ENCODE measurements around the gene APOM. TPM values are rescaled to one million over a fixed set of nuclear protein-coding genes. Genes with fewer than 3 reads are reported as not detected.

APOM gene
- total RNA-seq, 4 donors from 2014 or later, result 2.3 to 5.1 (median 4.5) TPM

GRCh38 chr6:31692886-31693285 is 37.2 kb downstream of the APOM start:
- no peak overlapping the region for H3K27ac ChIP-seq
- TF ChIP-seq CTCF (IDR thresholded peaks at IDR 0.05) (no peak), POLR2A (IDR thresholded peaks at IDR 0.05) (no peak)
- H3K27me3 ChIP-seq, result no peaks in the 10 kb centered on the region
- intact Hi-C loops (cut with DNase I), result no loop called here
- DNase-seq, result no peak
- H3K36me3 ChIP-seq, result peaks cover 61 to 66% of the 10 kb centered on the region in 2 donors
- H3K4me1 ChIP-seq, result no peaks in the 10 kb centered on the region
- 89 to 96% methylated on average over 9 of the region's 9 CpGs for whole genome bisulfite sequencing, 2 donors
- H3K4me3 ChIP-seq (replicated peaks in 1 of 3), result no peak overlapping the region
- H3K9me3 ChIP-seq, result no peaks in the 10 kb centered on the region

DNA sequence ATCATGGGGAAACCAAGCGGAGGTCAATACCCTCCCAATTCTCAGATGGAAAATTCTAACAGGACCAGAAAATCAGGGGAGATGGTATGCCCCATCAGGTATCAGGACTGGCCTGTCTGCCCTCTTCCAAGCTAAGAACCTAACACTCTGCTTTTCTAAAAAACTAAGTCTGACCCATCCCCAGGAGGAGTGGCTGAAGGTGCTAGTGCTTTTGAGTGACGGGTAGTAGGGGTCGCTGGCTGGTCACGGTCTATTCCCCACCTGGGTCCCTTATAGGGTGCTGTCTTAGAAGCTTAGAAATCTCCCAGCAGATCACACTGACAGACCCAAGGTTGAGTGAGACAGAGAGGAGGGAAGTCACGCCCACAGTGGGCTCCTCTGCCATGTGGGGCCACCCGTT is 37.8 kb downstream of the APOM start:
- WGBS, 2 donors, result 90 to 91% methylated on average over 6 of the region's 6 CpGs
- intact Hi-C loops (cut with DNase I), result no loop called here
- H3K36me3 ChIP-seq, result peaks cover 54 to 59% of the 10 kb centered on the region in 2 donors

GRCh38 chr6:31697555-31697954 is 41.9 kb downstream of the APOM start:
- no peak overlapping the region for H3K27ac ChIP-seq

More for the DNA sequence above, 37.8 kb downstream of the APOM start:
- H3K4me3 ChIP-seq (replicated peaks in 1 of 3), result no peak overlapping the region
- no peaks in the 10 kb centered on the region for H3K27me3 ChIP-seq
- no peaks in the 10 kb centered on the region for H3K4me1 ChIP-seq
- DNase-seq, result no peak
- TF ChIP-seq CTCF (IDR thresholded peaks at IDR 0.05), result no peak
- TF ChIP-seq POLR2A (IDR thresholded peaks at IDR 0.05), result no peak
- no peaks in the 10 kb centered on the region for H3K9me3 ChIP-seq
- H3K27ac ChIP-seq, result no peak overlapping the region

GRCh38 chr6:31700740-31701401 is 45.2 kb downstream of the APOM start:
- Histone ChIP-seq H3K4me3 (replicated peaks in 1 of 3) (no peak overlapping the region), H3K27ac (no peak overlapping the region), H3K9me3 (no peaks in the 10 kb centered on the region), H3K27me3 (no peaks in the 10 kb centered on the region), H3K36me3 (peaks cover 6% of the 10 kb centered on the region in 2 donors), H3K4me1 (peaks cover 20 to 21% of the 10 kb centered on the region in 2 donors)
- TF ChIP-seq POLR2A (IDR thresholded peaks at IDR 0.05) (no peak), CTCF (IDR thresholded peaks at IDR 0.05) (no peak)
- DNase-seq, result no peak
- WGBS, 2 donors, result 92 to 94% methylated on average over 5 of the region's 5 CpGs
- intact Hi-C loops (cut with DNase I), result loop anchor here (5.0 kb wide), 1 partner anchor 36 kb away; the partner anchor contains the start of gene CLIC1

More at GRCh38 chr6:31697555-31697954, 41.9 kb downstream of the APOM start:
- WGBS, 2 donors, result 50 to 63% methylated on average over 3 of the region's 3 CpGs
- no peak for DNase-seq
- Histone ChIP-seq H3K4me1 (peaks cover 16 to 20% of the 10 kb centered on the region in 2 donors), H3K27me3 (no peaks in the 10 kb centered on the region), H3K36me3 (peaks cover 21 to 34% of the 10 kb centered on the region in 2 donors), H3K4me3 (replicated peaks in 1 of 3) (no peak overlapping the region), H3K9me3 (no peaks in the 10 kb centered on the region)
- intact Hi-C loops (cut with DNase I), result no loop called here
- TF ChIP-seq POLR2A (IDR thresholded peaks at IDR 0.05), result no peak
- TF ChIP-seq CTCF (IDR thresholded peaks at IDR 0.05), result no peak

DNA sequence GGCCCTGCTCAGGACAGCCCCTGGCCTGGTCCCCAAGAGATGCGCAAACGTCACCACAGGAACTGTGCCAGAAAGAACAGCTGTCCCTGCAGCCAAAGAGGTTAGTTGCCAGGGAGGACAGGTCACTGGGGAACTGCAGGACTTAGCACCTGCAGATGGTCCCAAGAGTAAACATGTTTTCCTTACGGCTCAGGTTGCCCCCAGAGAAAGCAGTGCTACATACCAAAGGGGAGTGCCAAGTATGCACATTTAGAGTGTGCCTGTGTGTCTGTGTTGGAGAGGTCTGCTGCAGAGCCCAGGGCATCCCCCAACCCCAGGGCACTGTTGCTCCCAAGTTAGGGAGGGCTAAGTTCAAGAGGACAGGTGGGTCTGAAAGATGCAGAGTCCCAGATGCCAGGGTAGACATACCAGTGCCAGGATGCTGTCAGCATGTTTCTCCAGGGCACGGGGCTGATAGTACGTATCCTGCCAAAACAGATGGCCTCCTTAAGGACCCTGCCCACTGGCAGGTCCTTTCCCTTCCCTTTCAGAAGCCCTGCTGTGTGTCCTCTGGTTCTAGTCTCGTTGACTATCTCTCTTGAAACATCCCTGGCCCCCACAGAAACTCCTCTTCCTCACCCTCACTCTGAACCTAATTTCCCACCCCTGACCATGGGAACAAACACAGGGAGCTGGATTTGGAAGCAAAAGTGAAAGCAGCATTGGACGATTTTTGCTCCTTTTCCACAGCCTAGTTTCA is 46.1 kb downstream of the APOM start:
- H3K27ac ChIP-seq, result peak overlapping the region; percentile 5 to 99 (median 96)
- WGBS, 2 donors, result 30 to 33% methylated on average over 7 of the region's 7 CpGs
- no peaks in the 10 kb centered on the region for H3K27me3 ChIP-seq
- no peaks in the 10 kb centered on the region for H3K9me3 ChIP-seq
- intact Hi-C loops (cut with DNase I), result loop anchor here (5.0 kb wide), 1 partner anchor 35 kb away; the partner anchor contains the start of gene CLIC1
- TF ChIP-seq CTCF (IDR thresholded peaks at IDR 0.05) (no peak), POLR2A (IDR thresholded peaks at IDR 0.05) (no peak)
- DNase-seq, result no peak
- peaks cover 0 to 4% of the 10 kb centered on the region in 2 donors for H3K36me3 ChIP-seq
- H3K4me1 ChIP-seq, result peaks cover 20 to 21% of the 10 kb centered on the region in 2 donors
- peak overlapping the region; percentile 33 to 90 (median 75) for H3K4me3 ChIP-seq (replicated peaks in 1 of 3)

All from thyroid gland (tissue), 4 donors.